ENCODE data around the gene P2RX4.
"Not testable (repeated sequence)": the region's sequence is repeated elsewhere in the genome, so short reads cannot be mapped to it uniquely, and the experiment has no call there.

Gene P2RX4

GRCh38 chr12:121279507-121279915 is 69.6 kb downstream of the P2RX4 start:
- no peak for DNase-seq

GRCh38 chr12:121280531-121280930 is 70.6 kb downstream of the P2RX4 start:
- DNase-seq: not testable (repeated sequence)

GRCh38 chr12:121281116-121281515 is 71.2 kb downstream of the P2RX4 start:
- DNase-seq: not testable (repeated sequence)

- DNase-seq: no peak
These were observed 72.3 kb downstream of the P2RX4 start for GRCh38 chr12:121282072-121282742.

- not testable (repeated sequence) for DNase-seq
These were observed 73.0 kb downstream of the P2RX4 start for GRCh38 chr12:121282910-121283309.

GRCh38 chr12:121283388-121283787 is 73.5 kb downstream of the P2RX4 start:
- DNase-seq: no peak

Data from activated CD4-positive, CD25-positive, alpha-beta regulatory T cell (primary cell).